Stomach (tissue), 9 donors: ENCODE results near the gene NUFIP2. TPM values are rescaled to one million over a fixed set of nuclear protein-coding genes. Genes with fewer than 3 reads are reported as not detected.

Experiments used
- DNase-seq, 2 donors: peaks; one replicate each; pipeline versions ENCODE4 v3.0.0 to v3.0.0-alpha.2; 2013 to 2019
- H3K27ac ChIP-seq, 5 donors: fragments of 200-600 bp in 4 of 5; sonication (generic) in 4 of 5; one replicate each; pipeline ENCODE4 v1.5.1; 2013 to 2019; ENCODE audit warnings: mild to moderate bottlenecking in 1 of 5, moderate library complexity in 1 of 5
- H3K27me3 ChIP-seq, 3 donors: fragments of 200-600 bp; sonication (generic); one replicate each; pipeline ENCODE4 v1.5.1; 2017 to 2019; ENCODE audit warnings: mixed run types in 1 of 3
- H3K36me3 ChIP-seq, 4 donors: fragments of 200-600 bp; sonication (generic); 1 replicate in 3 of 4; 2 replicates in 1 of 4; pipeline ENCODE4 v1.5.1; 2016 to 2019
- H3K4me1 ChIP-seq, 4 donors: fragments of 200-600 bp; sonication (generic); one replicate each; pipeline ENCODE4 v1.5.1; 2016 to 2019
- H3K4me3 ChIP-seq, 4 donors: fragments of 200-600 bp; sonication (generic) in 3 of 4; one replicate each; pipeline ENCODE4 v1.5.1; 2016 to 2019; ENCODE audit warnings: mild to moderate bottlenecking in 1 of 4
- H3K9me3 ChIP-seq, 4 donors: fragments of 200-600 bp; sonication (generic); one replicate each; pipeline ENCODE4 v1.5.1; 2016 to 2019
- CTCF ChIP-seq, 7 experiments: fragments of 450-650 bp in 4 of 7; fragments of 200-600 bp in 3 of 7; sonication (generic) in 3 of 7; IDR thresholded peaks; one replicate each; pipeline ENCODE4 v1.5.1; 2016 to 2019; ENCODE audit warnings: antibody characterized with exemption in 7 of 7, control low read depth in 2 of 7, mild to moderate bottlenecking in 1 of 7
- EP300 ChIP-seq: sonication (generic); formaldehyde crosslinking; IDR thresholded peaks from one replicate; pipeline ENCODE4 v1.6.1; 2017; ENCODE audit warnings: antibody characterized with exemption
- POLR2A ChIP-seq, 4 donors: fragments of 450-650 bp; IDR thresholded peaks; one replicate each; pipeline ENCODE4 v1.6.1; 2016; ENCODE audit warnings: antibody characterized with exemption in 4 of 4, control low read depth in 2 of 4, mild to moderate bottlenecking in 1 of 4, moderate library complexity in 1 of 4
- POLR2AphosphoS5 ChIP-seq, 3 donors: sonication (generic); formaldehyde crosslinking; IDR thresholded peaks; one replicate each; pipeline ENCODE4 v1.6.1; 2016; ENCODE audit warnings: antibody characterized with exemption in 3 of 3
- WGBS, 5 donors: extraction: QIAGEN DNeasy Blood & Tissue Kit in 3 of 5; methylation state at CpG; one replicate each; pipeline versions ENCODE4 v1.1.5 to v1.1.7; 2013 to 2018; 5-methylcytosine and 5-hydroxymethylcytosine counted together
- intact Hi-C: fragments of 100-400 bp; cut with DNase I; formaldehyde crosslinking; loops from one replicate; pipeline ENCODE4 v1.15.1; 2023; ENCODE audit warnings: low total_unique reads
- polyA plus RNA-seq, 3 donors: library from polyadenylated mRNA; stranded (reverse); fragments of 200-250 nt; gene quantifications; one replicate each; pipeline ENCODE4 v1.2.3, GENCODE V29; 2013
- total RNA-seq, 5 donors: library from RNA; depleted of rRNA; stranded (reverse); fragments of >200 nt; gene quantifications; one replicate each; pipeline versions ENCODE4 v1.1.0 to v1.2.3, GENCODE V29; 2014 to 2016
- donor health status: healthy with polysubstance abuse.
- donor health status: Bipolar disorder and iron deficiency.
- donor health status: healthy.

The NUFIP2 gene
- total and polyA plus RNA-seq, 8 donors: 5.6 to 151 (median 27.8) TPM

- Histone ChIP-seq H3K4me1 (peaks cover 4 to 25% (median 14%) of the 10 kb centered on the region in 4 donors), H3K27ac (no peak overlapping the region), H3K9me3 (no peaks in the 10 kb centered on the region), H3K4me3 (no peak overlapping the region), H3K27me3 (no peaks in the 10 kb centered on the region), H3K36me3 (peaks cover 0 to 7% (median 0%) of the 10 kb centered on the region in 4 donors)
- no peak for DNase-seq
- no peak for TF ChIP-seq CTCF (IDR thresholded peaks at IDR 0.05)
- no peak for TF ChIP-seq POLR2AphosphoS5 (IDR thresholded peaks at IDR 0.05)
- no peak for TF ChIP-seq POLR2A (IDR thresholded peaks at IDR 0.05)
- no peak for TF ChIP-seq EP300
- intact Hi-C loops: no loop called here
- WGBS, 5 donors: 58 to 92% (median 81%) methylated on average over 2 of the region's 2 CpGs
Measured at GRCh38 chr17:29251184-29251583, 42.8 kb downstream of the NUFIP2 start.

GRCh38 chr17:29250666-29251065 lies 43.3 kb downstream of the NUFIP2 start:
- Histone ChIP-seq H3K27ac (no peak overlapping the region), H3K27me3 (no peaks in the 10 kb centered on the region), H3K36me3 (peaks cover 0 to 7% (median 0%) of the 10 kb centered on the region in 4 donors), H3K4me1 (peaks cover 0 to 20% (median 11%) of the 10 kb centered on the region in 4 donors), H3K9me3 (no peaks in the 10 kb centered on the region), H3K4me3 (no peak overlapping the region)
- 71 to 96% (median 92%) methylated on average over 1 of the region's 1 CpG for WGBS, 5 donors
- TF ChIP-seq POLR2AphosphoS5 (IDR thresholded peaks at IDR 0.05) (no peak), EP300 (no peak), CTCF (IDR thresholded peaks at IDR 0.05) (no peak), POLR2A (IDR thresholded peaks at IDR 0.05) (no peak)
- intact Hi-C loops: no loop called here
- no peak for DNase-seq

GRCh38 chr17:29248845-29249244 lies 45.1 kb downstream of the NUFIP2 start:
- WGBS, 5 donors: 87 to 95% (median 88%) methylated on average over 5 of the region's 5 CpGs
- Histone ChIP-seq H3K27me3 (no peaks in the 10 kb centered on the region), H3K36me3 (peaks cover 0 to 2% (median 0%) of the 10 kb centered on the region in 4 donors), H3K4me3 (no peak overlapping the region), H3K4me1 (peaks cover 0 to 9% (median 3%) of the 10 kb centered on the region in 4 donors), H3K9me3 (no peaks in the 10 kb centered on the region), H3K27ac (no peak overlapping the region)
- TF ChIP-seq EP300: no peak
- TF ChIP-seq CTCF (IDR thresholded peaks at IDR 0.05): no peak
- no peak for TF ChIP-seq POLR2AphosphoS5 (IDR thresholded peaks at IDR 0.05)
- TF ChIP-seq POLR2A (IDR thresholded peaks at IDR 0.05): no peak
- DNase-seq: no peak
- intact Hi-C loops: no loop called here

DNA sequence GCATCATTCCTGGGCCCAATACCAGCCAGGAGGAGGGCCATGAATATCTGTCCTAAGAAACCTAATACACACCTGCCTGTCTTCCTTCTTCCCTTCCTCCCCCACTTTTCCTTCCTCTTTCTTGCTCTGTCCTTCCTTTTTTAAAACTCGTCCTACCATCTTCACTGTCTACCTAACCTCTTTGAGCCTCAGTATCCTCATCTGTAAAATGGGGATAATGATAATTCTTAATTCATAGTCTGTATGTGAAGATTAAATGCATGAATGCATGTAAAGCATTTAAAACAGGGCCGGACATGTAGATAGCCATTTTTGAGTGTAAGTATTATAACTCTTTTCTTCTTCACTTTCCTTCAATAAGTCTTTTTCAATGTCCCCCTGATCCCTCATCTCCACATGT lies 46.7 kb downstream of the NUFIP2 start:
- DNase-seq: no peak
- intact Hi-C loops: no loop called here
- no peak overlapping the region for H3K27ac ChIP-seq
- WGBS, 5 donors: 73 to 86% (median 81%) methylated on average over 2 of the region's 2 CpGs
- no peaks in the 10 kb centered on the region for H3K9me3 ChIP-seq
- no peak overlapping the region for H3K4me3 ChIP-seq
- H3K27me3 ChIP-seq: no peaks in the 10 kb centered on the region
- TF ChIP-seq CTCF (IDR thresholded peaks at IDR 0.05) (no peak), POLR2A (IDR thresholded peaks at IDR 0.05) (no peak), EP300 (no peak), POLR2AphosphoS5 (IDR thresholded peaks at IDR 0.05) (no peak)
- H3K36me3 ChIP-seq: no peaks in the 10 kb centered on the region
- peaks cover 0 to 6% (median under 1%) of the 10 kb centered on the region in 4 donors for H3K4me1 ChIP-seq
